Measurements from ENCODE around the gene CPNE5. TPM values are rescaled to one million over a fixed set of nuclear protein-coding genes. Genes with fewer than 3 reads are reported as not detected.

The CPNE5 gene
- polyA plus RNA-seq, 4 donors = 2.0 to 10.8 (median 4.1) TPM

DNA sequence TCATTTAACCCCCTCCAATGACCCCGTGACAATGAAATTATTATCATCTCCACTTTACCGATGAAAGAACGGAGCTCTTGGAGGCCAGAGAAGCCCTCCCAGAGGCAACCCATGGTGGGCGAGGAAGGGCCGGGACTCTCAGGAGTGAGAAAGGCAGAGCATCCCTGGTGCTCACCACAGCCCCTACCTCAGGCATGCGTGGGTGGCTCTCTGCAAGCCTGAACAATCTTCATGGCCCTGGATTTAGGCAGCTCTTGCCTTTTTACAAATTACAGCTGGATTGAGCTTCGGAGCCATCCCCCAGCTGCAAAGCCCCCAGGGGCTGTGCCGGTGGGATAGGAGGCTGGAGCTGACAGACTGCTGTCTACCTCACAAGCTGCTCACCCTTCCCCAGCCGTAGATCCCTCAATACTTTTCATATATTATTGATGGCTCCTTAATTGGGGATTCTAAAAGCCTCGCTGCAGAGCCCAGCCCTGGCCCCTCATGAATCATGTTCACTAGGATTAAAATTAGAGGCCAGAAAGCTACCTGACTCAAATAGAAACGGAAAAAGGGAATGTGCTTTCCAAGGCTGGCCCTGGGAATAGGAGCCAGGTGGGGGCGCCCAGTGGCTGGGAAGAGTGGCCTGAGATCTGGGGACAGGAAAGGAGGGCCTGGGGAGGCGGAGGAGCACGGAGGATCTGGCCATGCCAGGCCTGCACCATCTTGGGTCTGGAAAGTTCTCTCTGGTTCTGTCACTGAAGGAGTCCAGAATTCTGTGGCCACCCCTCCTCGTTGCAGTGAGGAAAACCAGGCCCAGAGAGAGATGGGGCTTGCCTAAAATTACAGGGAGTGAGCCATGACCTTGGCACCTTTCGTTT is 29.1 kb downstream of the CPNE5 start:
- FAIRE-seq = no peak
- H3K4me3 ChIP-seq (ENCODE audit: low read depth in 1 of 3, low read length in 3 of 3) = no peak overlapping the region
- H3K9me3 ChIP-seq (ENCODE audit: control insufficient read depth in 2 of 2, insufficient read depth in 1 of 2, low read depth in 1 of 2, low read length in 1 of 2) = no peaks in the 10 kb centered on the region
- no peak for DNase-seq
- no peak overlapping the region for H3K27ac ChIP-seq (ENCODE audit: low read depth in 1 of 3, low read length in 2 of 3)
- H3K36me3 ChIP-seq (ENCODE audit: control insufficient read depth in 3 of 3, insufficient read depth in 2 of 3, low read depth in 1 of 3, low read length in 3 of 3) = no peaks in the 10 kb centered on the region
- H3K27me3 ChIP-seq (ENCODE audit: control insufficient read depth in 3 of 3, insufficient read depth in 3 of 3, low read length in 3 of 3) = peaks cover 0 to 12% (median 0%) of the 10 kb centered on the region in 3 donors
- H3K4me1 ChIP-seq (ENCODE audit: control insufficient read depth in 3 of 3, insufficient read depth in 2 of 3, low read depth in 1 of 3, low read length in 2 of 3) = no peaks in the 10 kb centered on the region
- WGBS, 3 donors = 86 to 89% (median 86%) methylated on average over 16 of the region's 16 CpGs

DNA sequence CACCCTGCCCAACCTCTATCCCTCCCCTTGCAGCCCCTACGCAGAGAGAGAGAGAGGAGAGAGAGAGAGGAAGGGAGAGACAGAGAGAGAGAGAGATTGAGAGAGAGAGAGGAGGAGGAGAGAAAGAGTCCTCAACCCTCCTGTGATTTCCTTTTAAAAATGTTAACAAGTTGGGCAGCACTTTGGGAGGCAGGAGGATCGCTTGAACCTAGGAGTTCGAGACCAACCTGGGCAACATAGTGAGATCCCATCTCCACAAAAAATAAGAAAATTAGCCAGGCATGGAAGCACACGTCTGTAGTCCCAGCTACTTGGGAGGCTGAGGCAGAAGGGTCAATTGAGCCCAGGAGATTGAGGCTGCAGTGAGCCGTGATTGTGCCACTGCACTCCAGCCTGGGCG is 30.1 kb downstream of the CPNE5 start:
- Histone ChIP-seq H3K9me3 (ENCODE audit: control insufficient read depth in 2 of 2, insufficient read depth in 1 of 2, low read depth in 1 of 2, low read length in 1 of 2) (no peaks in the 10 kb centered on the region), H3K27me3 (ENCODE audit: control insufficient read depth in 3 of 3, insufficient read depth in 3 of 3, low read length in 3 of 3) (peaks cover 0 to 16% (median 0%) of the 10 kb centered on the region in 3 donors), H3K36me3 (ENCODE audit: control insufficient read depth in 3 of 3, insufficient read depth in 2 of 3, low read depth in 1 of 3, low read length in 3 of 3) (no peaks in the 10 kb centered on the region), H3K4me1 (ENCODE audit: control insufficient read depth in 3 of 3, insufficient read depth in 2 of 3, low read depth in 1 of 3, low read length in 2 of 3) (no peaks in the 10 kb centered on the region), H3K27ac (ENCODE audit: low read depth in 1 of 3, low read length in 2 of 3) (no peak overlapping the region), H3K4me3 (ENCODE audit: low read depth in 1 of 3, low read length in 3 of 3) (no peak overlapping the region)
- no peak for DNase-seq
- WGBS, 3 donors = 87 to 97% (median 92%) methylated on average over 6 of the region's 6 CpGs
- no peak for FAIRE-seq

DNA sequence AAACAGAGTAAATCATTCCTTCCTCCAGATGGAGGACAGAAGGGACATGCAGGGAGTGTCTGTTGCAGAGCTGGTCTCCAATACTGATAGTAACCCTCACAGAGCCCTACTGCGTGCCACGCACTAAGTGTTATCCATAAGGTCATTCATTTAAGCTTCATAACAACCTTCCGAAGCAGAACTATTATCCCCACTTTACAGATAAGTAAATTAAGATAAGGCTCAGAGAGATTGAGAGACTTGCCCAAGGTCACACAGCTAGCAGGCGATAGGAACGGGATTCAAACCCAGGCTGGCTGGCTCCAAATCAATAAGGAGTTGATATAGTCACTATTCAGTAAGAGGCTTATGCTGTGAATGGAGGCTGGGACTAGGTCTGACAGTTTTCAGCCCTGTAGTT is 30.6 kb downstream of the CPNE5 start:
- FAIRE-seq (no peak), DNase-seq (no peak)
- no peaks in the 10 kb centered on the region for H3K36me3 ChIP-seq (ENCODE audit: control insufficient read depth in 3 of 3, insufficient read depth in 2 of 3, low read depth in 1 of 3, low read length in 3 of 3)
- 39 to 75% (median 56%) methylated on average over 5 of the region's 5 CpGs for WGBS, 3 donors
- H3K4me1 ChIP-seq (ENCODE audit: control insufficient read depth in 3 of 3, insufficient read depth in 2 of 3, low read depth in 1 of 3, low read length in 2 of 3) = no peaks in the 10 kb centered on the region
- no peak overlapping the region for H3K4me3 ChIP-seq (ENCODE audit: low read depth in 1 of 3, low read length in 3 of 3)
- H3K9me3 ChIP-seq (ENCODE audit: control insufficient read depth in 2 of 2, insufficient read depth in 1 of 2, low read depth in 1 of 2, low read length in 1 of 2) = no peaks in the 10 kb centered on the region
- peaks cover 0 to 16% (median 0%) of the 10 kb centered on the region in 3 donors for H3K27me3 ChIP-seq (ENCODE audit: control insufficient read depth in 3 of 3, insufficient read depth in 3 of 3, low read length in 3 of 3)
- no peak overlapping the region for H3K27ac ChIP-seq (ENCODE audit: low read depth in 1 of 3, low read length in 2 of 3)

DNA sequence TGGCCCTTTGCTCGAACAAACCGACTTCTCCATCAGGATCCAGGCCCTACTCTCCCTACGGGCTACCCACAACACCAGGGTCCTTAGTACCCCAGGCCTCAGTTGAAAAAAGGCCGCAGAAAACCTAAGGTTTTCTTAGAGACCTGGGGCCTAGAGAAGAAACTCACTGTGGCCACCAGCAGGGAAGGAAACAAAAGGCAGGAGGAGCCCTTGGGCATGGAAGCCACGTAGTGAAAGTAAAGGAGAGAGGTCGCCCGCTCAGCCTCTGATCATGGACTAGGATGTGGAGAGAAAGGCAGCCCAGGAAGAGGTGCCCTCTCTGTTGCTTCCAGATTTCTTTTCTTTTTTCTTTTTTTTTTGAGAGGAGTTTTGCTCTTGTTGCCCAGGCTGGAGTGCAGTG is 31.5 kb downstream of the CPNE5 start:
- no peaks in the 10 kb centered on the region for H3K4me1 ChIP-seq (ENCODE audit: control insufficient read depth in 3 of 3, insufficient read depth in 2 of 3, low read depth in 1 of 3, low read length in 2 of 3)
- WGBS, 3 donors = 90 to 96% (median 91%) methylated on average over 7 of the region's 7 CpGs
- no peak overlapping the region for H3K27ac ChIP-seq (ENCODE audit: low read depth in 1 of 3, low read length in 2 of 3)
- no peak for FAIRE-seq
- no peak for DNase-seq
- H3K4me3 ChIP-seq (ENCODE audit: low read depth in 1 of 3, low read length in 3 of 3) = no peak overlapping the region
- no peaks in the 10 kb centered on the region for H3K36me3 ChIP-seq (ENCODE audit: control insufficient read depth in 3 of 3, insufficient read depth in 2 of 3, low read depth in 1 of 3, low read length in 3 of 3)
- H3K9me3 ChIP-seq (ENCODE audit: control insufficient read depth in 2 of 2, insufficient read depth in 1 of 2, low read depth in 1 of 2, low read length in 1 of 2) = no peaks in the 10 kb centered on the region
- peaks cover 0 to 16% (median 0%) of the 10 kb centered on the region in 3 donors for H3K27me3 ChIP-seq (ENCODE audit: control insufficient read depth in 3 of 3, insufficient read depth in 3 of 3, low read length in 3 of 3)

DNA sequence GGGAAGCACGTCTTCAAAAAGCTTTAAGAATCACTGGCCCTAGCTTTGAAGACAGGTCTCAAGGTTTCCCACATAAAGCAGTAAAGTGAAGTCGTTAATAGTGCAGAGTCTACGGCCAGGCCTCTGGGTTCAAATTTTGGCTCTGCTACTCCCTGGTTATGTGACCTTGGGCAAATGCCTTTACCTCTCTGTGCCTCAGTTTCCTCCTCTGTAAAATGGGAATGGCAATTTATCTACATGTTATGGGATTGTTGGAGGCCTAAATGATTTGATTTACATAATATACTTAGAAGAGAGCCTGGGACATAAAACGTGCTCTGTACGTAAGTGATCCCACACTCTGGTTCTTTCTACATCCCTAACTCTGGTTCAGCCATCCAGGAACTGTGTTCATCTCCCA is 32.1 kb downstream of the CPNE5 start:
- no peaks in the 10 kb centered on the region for H3K9me3 ChIP-seq (ENCODE audit: control insufficient read depth in 2 of 2, insufficient read depth in 1 of 2, low read depth in 1 of 2, low read length in 1 of 2)
- H3K4me3 ChIP-seq (ENCODE audit: low read depth in 1 of 3, low read length in 3 of 3) = no peak overlapping the region
- H3K36me3 ChIP-seq (ENCODE audit: control insufficient read depth in 3 of 3, insufficient read depth in 2 of 3, low read depth in 1 of 3, low read length in 3 of 3) = no peaks in the 10 kb centered on the region
- peaks cover 0 to 16% (median 0%) of the 10 kb centered on the region in 3 donors for H3K27me3 ChIP-seq (ENCODE audit: control insufficient read depth in 3 of 3, insufficient read depth in 3 of 3, low read length in 3 of 3)
- no peak for FAIRE-seq
- no peak overlapping the region for H3K27ac ChIP-seq (ENCODE audit: low read depth in 1 of 3, low read length in 2 of 3)
- no peak for DNase-seq
- no peaks in the 10 kb centered on the region for H3K4me1 ChIP-seq (ENCODE audit: control insufficient read depth in 3 of 3, insufficient read depth in 2 of 3, low read depth in 1 of 3, low read length in 2 of 3)
- WGBS, 3 donors = 61 to 77% (median 68%) methylated on average over 5 of the region's 5 CpGs

DNA sequence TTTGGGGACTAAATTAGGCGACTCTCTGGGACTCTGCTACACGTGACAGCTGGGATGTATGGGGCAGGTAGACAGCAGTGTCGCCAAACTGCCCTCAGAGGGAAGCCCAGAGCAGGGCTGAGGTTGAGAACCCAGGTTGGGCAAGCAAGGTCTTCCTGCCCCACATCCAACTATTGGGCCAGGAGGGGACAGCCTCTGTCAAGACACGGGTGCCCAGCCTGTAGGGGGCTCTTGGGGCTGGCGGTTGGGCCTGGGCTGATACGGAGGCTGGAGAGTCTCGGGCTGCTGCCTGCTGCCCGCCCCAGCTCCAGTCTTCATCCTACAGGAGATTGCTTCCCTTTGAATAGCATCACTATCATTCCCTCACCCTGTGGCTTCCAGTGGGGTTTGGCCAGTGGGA is 33.3 kb downstream of the CPNE5 start:
- no peaks in the 10 kb centered on the region for H3K9me3 ChIP-seq (ENCODE audit: control insufficient read depth in 2 of 2, insufficient read depth in 1 of 2, low read depth in 1 of 2, low read length in 1 of 2)
- H3K4me3 ChIP-seq (ENCODE audit: low read depth in 1 of 3, low read length in 3 of 3) = no peak overlapping the region
- H3K27ac ChIP-seq (ENCODE audit: low read depth in 1 of 3, low read length in 2 of 3) = no peak overlapping the region
- H3K27me3 ChIP-seq (ENCODE audit: control insufficient read depth in 3 of 3, insufficient read depth in 3 of 3, low read length in 3 of 3) = peaks cover 0 to 16% (median 0%) of the 10 kb centered on the region in 3 donors
- peaks cover 0 to 2% (median 0%) of the 10 kb centered on the region in 3 donors for H3K4me1 ChIP-seq (ENCODE audit: control insufficient read depth in 3 of 3, insufficient read depth in 2 of 3, low read depth in 1 of 3, low read length in 2 of 3)
- WGBS, 3 donors = 75 to 78% (median 77%) methylated on average over 8 of the region's 8 CpGs
- DNase-seq = no peak
- H3K36me3 ChIP-seq (ENCODE audit: control insufficient read depth in 3 of 3, insufficient read depth in 2 of 3, low read depth in 1 of 3, low read length in 3 of 3) = no peaks in the 10 kb centered on the region
- no peak for FAIRE-seq

DNA sequence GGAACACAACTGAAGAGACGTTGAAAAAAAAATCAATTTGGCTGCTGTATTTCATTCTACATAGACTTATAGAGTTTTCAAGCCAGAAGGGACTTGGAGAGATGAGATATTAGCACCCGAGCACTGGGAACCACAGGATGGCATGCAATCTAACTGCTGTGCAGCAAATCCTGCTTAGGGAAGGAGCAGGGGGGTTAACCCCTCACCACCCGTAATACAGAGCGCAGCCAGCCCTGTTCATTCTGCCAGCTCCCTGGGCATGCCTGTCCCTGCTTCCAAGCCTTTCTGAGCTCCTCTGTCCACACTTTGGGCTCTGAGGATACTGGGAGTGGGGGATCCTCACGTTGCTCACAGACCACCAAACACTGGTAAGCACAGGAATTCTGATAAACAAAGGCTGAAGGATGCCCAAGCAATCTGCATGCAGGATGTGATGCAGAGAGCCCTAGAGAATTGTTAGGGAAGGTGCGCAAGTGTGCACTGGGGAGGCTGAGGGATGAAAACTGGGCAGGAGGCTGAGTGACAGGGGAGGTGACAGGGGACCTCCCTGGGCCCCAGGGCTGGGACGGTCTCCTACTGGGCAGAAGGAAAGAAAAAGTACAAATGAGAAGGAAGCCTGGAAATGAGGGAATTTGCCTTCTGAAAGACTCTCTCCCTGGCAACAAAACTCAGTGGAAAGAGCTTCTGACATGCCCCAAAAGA is 34.0 kb downstream of the CPNE5 start:
- WGBS, 3 donors = 57 to 67% (median 59%) methylated on average over 7 of the region's 7 CpGs
- no peak overlapping the region for H3K4me3 ChIP-seq (ENCODE audit: low read depth in 1 of 3, low read length in 3 of 3)
- H3K27me3 ChIP-seq (ENCODE audit: control insufficient read depth in 3 of 3, insufficient read depth in 3 of 3, low read length in 3 of 3) = peaks cover 0 to 16% (median 0%) of the 10 kb centered on the region in 3 donors
- H3K9me3 ChIP-seq (ENCODE audit: control insufficient read depth in 2 of 2, insufficient read depth in 1 of 2, low read depth in 1 of 2, low read length in 1 of 2) = no peaks in the 10 kb centered on the region
- no peak for FAIRE-seq
- H3K4me1 ChIP-seq (ENCODE audit: control insufficient read depth in 3 of 3, insufficient read depth in 2 of 3, low read depth in 1 of 3, low read length in 2 of 3) = peaks cover 0 to 6% (median 0%) of the 10 kb centered on the region in 3 donors
- H3K36me3 ChIP-seq (ENCODE audit: control insufficient read depth in 3 of 3, insufficient read depth in 2 of 3, low read depth in 1 of 3, low read length in 3 of 3) = no peaks in the 10 kb centered on the region
- no peak overlapping the region for H3K27ac ChIP-seq (ENCODE audit: low read depth in 1 of 3, low read length in 2 of 3)
- no peak for DNase-seq

DNA sequence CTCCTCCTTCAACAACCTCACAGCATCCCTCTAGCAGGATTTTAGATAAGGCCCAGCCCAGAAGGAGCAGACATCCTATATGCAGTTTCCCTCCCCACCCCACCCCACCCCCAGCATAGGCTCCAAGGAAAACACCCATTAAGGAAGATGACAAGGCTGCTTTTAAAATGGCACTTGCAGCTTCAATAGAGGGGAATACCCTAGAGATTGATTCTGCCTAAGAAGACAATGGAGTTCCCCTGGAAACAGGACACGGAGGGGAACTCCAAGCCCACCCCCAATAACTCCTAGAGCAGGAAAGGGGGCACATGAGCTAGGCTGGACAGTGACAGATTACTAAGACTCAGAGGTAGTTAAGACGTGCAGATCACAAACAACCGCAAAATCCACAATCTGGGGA is 34.7 kb downstream of the CPNE5 start:
- Histone ChIP-seq H3K27me3 (ENCODE audit: control insufficient read depth in 3 of 3, insufficient read depth in 3 of 3, low read length in 3 of 3) (peaks cover 0 to 16% (median 0%) of the 10 kb centered on the region in 3 donors), H3K4me3 (ENCODE audit: low read depth in 1 of 3, low read length in 3 of 3) (no peak overlapping the region), H3K27ac (ENCODE audit: low read depth in 1 of 3, low read length in 2 of 3) (no peak overlapping the region), H3K36me3 (ENCODE audit: control insufficient read depth in 3 of 3, insufficient read depth in 2 of 3, low read depth in 1 of 3, low read length in 3 of 3) (peaks cover 0 to 1% (median 0%) of the 10 kb centered on the region in 3 donors), H3K9me3 (ENCODE audit: control insufficient read depth in 2 of 2, insufficient read depth in 1 of 2, low read depth in 1 of 2, low read length in 1 of 2) (no peaks in the 10 kb centered on the region), H3K4me1 (ENCODE audit: control insufficient read depth in 3 of 3, insufficient read depth in 2 of 3, low read depth in 1 of 3, low read length in 2 of 3) (peaks cover 0 to 6% (median 0%) of the 10 kb centered on the region in 3 donors)
- no peak for DNase-seq
- WGBS, 3 donors = 54 to 57% (median 54%) methylated on average over 3 of the region's 3 CpGs
- FAIRE-seq = no peak

All from small intestine (tissue), 7 donors.